NOMO-1 treated with dmso at 0.1 percent for 144 hours (cell line): Measurements from ENCODE around the gene UGCG.

Source experiments
- DNase-seq: peaks from one replicate; lab custom pipeline; 2025; ENCODE audit not compliant: unreplicated experiment; lab: John Stamatoyannopoulos, UW

The UGCG gene

DNA sequence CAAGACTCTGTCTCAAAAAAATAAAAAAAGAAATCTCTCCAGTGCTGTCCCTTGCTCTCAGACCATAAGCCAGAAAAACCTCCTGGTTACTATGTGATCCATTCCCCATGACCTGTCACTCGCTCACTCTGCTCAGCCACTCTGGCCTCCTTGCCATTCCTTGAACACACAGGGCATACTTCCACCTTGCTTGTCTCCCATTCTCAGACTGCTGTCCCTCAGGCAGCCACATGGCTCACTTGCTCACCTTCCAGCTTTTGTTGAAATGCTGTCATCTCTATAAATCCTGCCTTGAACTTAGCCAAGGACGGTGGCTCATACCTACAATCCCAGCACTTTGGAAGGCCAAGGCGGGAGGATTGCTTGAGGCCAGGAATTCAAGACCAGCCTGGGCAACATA lies 82.9 kb downstream of the UGCG start:
- no peak for DNase-seq

GRCh38 chr9:111980398-111980797 lies 83.8 kb downstream of the UGCG start:
- DNase-seq: no peak

DNA sequence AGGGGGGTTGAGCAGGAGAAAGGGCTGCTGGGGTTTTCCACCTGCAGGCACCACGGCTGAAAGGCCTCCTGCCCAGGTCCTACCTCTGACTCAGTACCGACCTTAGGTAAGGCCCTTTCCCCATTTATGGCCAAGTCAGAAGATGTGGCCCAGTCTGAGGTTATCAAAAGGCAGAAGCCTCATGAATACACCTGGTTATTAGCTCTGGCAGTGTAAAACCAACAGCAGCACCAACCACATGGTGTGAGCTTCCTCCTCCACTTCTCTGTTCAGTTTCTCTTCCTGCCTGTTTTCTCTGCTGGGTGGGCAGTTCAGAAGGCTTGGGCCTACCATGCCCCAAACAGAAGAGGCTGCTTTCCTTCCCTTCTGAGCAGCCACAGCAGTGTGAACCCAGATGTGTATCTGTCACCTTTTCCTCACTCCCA lies 86.9 kb downstream of the UGCG start:
- no peak for DNase-seq

DNA sequence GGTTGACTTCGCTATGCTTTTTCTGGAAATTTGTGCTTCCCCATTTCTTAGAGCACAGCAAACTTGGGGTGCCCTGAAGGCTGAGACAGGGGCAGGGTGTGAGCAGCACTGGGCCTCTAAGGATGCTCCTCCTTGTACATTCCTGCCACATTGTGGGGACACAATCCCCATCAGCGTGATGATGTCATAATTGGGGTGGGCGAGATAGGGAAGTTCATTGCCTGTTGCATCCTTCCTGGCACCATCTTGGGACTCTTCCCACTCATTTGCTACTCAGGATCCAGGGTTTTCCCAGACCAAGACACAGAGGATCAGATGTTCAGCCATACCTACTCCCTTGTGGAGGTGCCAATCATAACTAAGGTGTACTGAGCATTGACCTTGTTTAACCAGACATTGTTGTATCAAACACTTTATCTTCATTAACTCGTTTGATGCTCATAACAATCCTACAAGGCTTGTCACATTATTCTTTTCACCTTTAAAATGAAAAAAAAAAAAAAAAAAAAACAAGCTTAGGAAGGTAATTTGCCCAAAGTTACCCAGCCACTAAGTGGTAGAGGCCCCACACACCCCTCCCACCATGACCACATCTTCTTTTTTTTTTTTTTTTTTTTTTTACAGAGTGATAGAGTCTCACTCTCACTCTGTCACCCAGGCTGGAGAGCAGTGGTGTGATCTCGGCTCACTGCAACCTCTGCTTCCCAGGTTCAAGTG lies 87.6 kb downstream of the UGCG start:
- DNase-seq: no peak
